Measurements from ENCODE around the gene FAM81B.

Gene FAM81B

GRCh38 chr5:95454536-95454935 is 63.4 kb downstream of the FAM81B start:
- TF ChIP-seq POLR2A (IDR thresholded peaks at IDR 0.05; ENCODE audit: low read depth, low read length) = no peak
- DNase-seq (ENCODE audit: insufficient read length, low spot score) (no peak), FAIRE-seq (no peak)

DNA sequence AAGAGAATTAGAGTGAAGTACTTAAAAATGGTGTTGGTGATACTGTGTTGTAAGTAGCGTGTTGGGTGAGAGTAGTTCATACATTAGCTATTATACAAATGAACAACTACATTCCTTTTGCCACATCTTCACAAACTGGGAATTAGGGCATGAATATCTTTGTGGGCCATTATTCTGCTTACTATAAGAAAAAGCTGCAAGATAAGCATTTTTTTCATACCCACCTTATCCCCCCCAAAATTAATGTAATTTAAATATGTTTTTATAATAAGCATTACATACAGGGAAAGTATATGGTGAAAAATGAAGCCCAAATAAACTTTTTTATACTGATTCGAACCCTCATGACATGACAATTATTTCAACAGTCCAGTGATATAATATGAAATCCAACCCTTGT is 69.5 kb downstream of the FAM81B start:
- no peak for DNase-seq (ENCODE audit: insufficient read length, low spot score)
- no peak for FAIRE-seq
- no peak for TF ChIP-seq POLR2A (IDR thresholded peaks at IDR 0.05; ENCODE audit: low read depth, low read length)

DNA sequence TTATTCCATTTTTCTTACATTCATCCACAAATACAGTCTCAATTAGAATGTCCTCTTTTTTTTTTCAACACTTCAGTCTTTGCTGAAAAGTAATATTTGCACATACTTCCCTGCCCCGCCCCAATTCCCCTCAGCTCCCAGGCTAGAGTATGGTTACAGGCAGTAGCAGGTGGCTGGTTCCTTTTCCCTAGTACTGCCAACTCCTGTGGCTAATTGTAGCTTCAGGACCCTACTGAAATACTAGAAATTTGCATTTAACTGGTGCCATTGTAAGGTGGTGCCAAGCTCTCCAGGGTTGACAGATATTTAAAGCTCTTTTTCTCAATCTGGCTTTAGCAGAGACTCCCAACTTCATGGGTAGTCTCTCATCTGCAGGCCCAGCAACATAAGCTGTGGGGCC is 80.3 kb downstream of the FAM81B start:
- DNase-seq (ENCODE audit: insufficient read length, low spot score) (no peak), FAIRE-seq (no peak)
- no peak for TF ChIP-seq POLR2A (IDR thresholded peaks at IDR 0.05; ENCODE audit: low read depth, low read length)

- FAIRE-seq (peak; percentile 58), DNase-seq (ENCODE audit: insufficient read length, low spot score) (peak; percentile 6)
- TF ChIP-seq POLR2A (IDR thresholded peaks at IDR 0.05; ENCODE audit: low read depth, low read length) = no peak
Observed at GRCh38 chr5:95471942-95472341, 80.8 kb downstream of the FAM81B start.

DNA sequence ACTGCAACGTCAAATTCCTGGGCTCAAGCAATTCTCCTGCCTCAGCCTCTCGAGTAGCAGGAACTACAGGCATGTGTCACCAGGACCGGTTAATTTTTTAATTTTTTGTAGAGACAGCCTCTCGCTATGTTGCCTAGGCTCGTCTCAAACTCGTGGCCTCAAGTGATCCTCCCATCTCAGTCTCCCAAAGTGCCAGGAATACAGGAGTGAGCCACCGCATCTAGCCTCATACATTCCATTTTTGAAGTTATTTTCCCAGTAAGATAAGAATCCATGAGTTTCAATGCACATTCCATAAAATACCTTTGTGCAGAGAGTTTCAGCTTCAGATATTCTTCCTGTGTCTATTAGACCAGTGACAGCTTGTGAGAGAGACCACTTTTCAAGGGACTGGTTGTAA is 93.3 kb downstream of the FAM81B start:
- DNase-seq (ENCODE audit: insufficient read length, low spot score) = no peak
- no peak for TF ChIP-seq POLR2A (IDR thresholded peaks at IDR 0.05; ENCODE audit: low read depth, low read length)
- FAIRE-seq = no peak

DNA sequence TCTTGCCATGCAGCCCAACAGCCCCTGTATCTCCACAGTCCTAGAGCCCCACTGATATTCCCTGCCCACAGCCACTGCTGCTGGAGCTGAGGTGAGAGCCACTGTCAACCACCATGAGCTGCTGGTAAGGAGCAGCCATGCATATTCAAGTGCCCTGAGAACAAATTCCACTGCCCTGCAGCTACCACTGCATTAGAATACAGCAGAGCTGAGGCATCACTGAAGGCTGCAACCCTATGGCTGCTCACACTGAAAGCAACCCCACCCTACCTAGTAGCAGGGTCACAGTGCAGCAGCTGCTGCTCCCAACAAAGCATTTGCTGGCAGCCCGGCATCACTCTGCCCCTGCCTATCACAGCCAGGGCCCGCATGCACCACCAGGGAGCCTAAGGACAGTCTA is 95.0 kb downstream of the FAM81B start:
- FAIRE-seq (no peak), DNase-seq (ENCODE audit: insufficient read length, low spot score) (no peak)
- no peak for TF ChIP-seq POLR2A (IDR thresholded peaks at IDR 0.05; ENCODE audit: low read depth, low read length)

DNA sequence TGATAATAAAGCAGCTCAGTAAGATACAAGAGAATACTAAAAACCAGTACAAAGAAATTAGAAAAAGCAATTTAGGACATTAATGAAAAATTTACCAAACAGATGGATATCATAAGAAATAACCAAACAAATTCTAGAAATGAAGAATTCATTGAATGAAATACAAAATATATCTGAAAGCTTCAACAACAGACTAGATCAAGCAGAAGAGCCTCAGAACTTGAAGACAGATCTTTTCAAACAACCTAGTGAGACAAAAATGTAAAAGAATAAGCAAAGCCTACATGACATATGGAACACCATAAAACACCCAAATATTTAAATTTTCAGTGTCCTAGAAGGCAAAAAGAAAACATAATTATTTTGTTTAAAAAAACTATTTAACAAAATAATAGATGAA is 96.7 kb downstream of the FAM81B start:
- TF ChIP-seq POLR2A (IDR thresholded peaks at IDR 0.05; ENCODE audit: low read depth, low read length) = no peak
- no peak for DNase-seq (ENCODE audit: insufficient read length, low spot score)
- no peak for FAIRE-seq

Measured in H54 (cell line).